HCT116 (cell line): ENCODE data around the gene LRRC15. TPM values are rescaled to one million over a fixed set of nuclear protein-coding genes. Genes with fewer than 3 reads are reported as not detected.
A peak's percentile ranks its signal among the peaks of the same experiment; 100 is the strongest.

Experiments used
- ATAC-seq: fragments of 200-7000 bp; cut with Tn5 transposase; 2 replicates; pipeline ENCODE4 v1.9.1; 2020; ENCODE audit warnings: mild to moderate bottlenecking, moderate library complexity
- BruUV-seq: library from RNA; stranded (reverse); fragments of 400-500 nt; replicated peaks from 2 replicates; lab custom pipeline; 2021; lab: Mats Ljungman, UMichigan
- CTCF ChIA-PET: fragments of 300-600 bp; sonication (Branson Sonifier 250); formaldehyde crosslinking; loops from one replicate; lab custom pipeline; 2021; ENCODE audit warnings: antibody characterized with exemption; lab: Charles Lee
- POLR2A ChIA-PET: fragments of 300-600, 350-600 bp; sonication (Branson Sonifier 250); formaldehyde crosslinking; loops from one replicate; lab custom pipeline; 2021; ENCODE audit warnings: antibody characterized with exemption; lab: Charles Lee
- RAD21 ChIA-PET, 2 experiments: fragments of 300-600 bp; sonication (Branson Sonifier 250); formaldehyde crosslinking; loops; one replicate each; lab custom pipeline; 2023; ENCODE audit warnings: low total read pairs in 2 of 2; ENCODE audit not compliant: uncharacterized antibody in 2 of 2, unreplicated experiment in 2 of 2, low non-redundant PET in 1 of 2; lab: Charles Lee
- DNase-seq: peaks from one replicate; pipeline ENCODE4 v3.0.0-alpha.2; 2010; ENCODE audit warnings: low read depth, low spot score
- H2AFZ ChIP-seq: fragments of 200-600 bp; shearing (Covaris generic), sonication (generic); 2 replicates; pipeline ENCODE4 v1.6.1; 2017; ENCODE audit warnings: low read depth, mixed run types, mixed read lengths, antibody characterized with exemption, low read length; ENCODE audit not compliant: poor library complexity, severe bottlenecking
- H3K27ac ChIP-seq: 2 replicates; pipeline ENCODE4 v1.5.1; 2012; ENCODE audit warnings: low read depth, low read length
- H3K27me3 ChIP-seq: fragments of 200-600 bp; sonication (generic); 2 replicates; pipeline ENCODE4 v1.6.1; 2016; ENCODE audit warnings: mixed run types, low read length, mixed read lengths; ENCODE audit not compliant: insufficient read depth
- H3K36me3 ChIP-seq, 2 experiments: fragments of 200-500 bp in 1 of 2; fragments of 200-600 bp in 1 of 2; sonication (Bioruptor generic) in 1 of 2; sonication (generic) in 1 of 2; 2 replicates each; pipeline versions ENCODE4 v1.5.1 to v1.6.1; 2014 to 2016; ENCODE audit warnings: low read length in 2 of 2, inconsistent platforms in 1 of 2, mixed read lengths in 1 of 2, mixed run types in 1 of 2; ENCODE audit not compliant: insufficient read depth in 2 of 2, control insufficient read depth in 1 of 2
- H3K4me1 ChIP-seq, 2 experiments: fragments of 200-600 bp in 1 of 2; sonication (generic) in 1 of 2; 2 replicates each; pipeline versions ENCODE4 v1.5.1 to v1.6.1; 2012 to 2017; ENCODE audit warnings: low read length in 2 of 2, inconsistent platforms in 1 of 2, mild to moderate bottlenecking in 1 of 2, mixed read lengths in 1 of 2, mixed run types in 1 of 2, moderate library complexity in 1 of 2; ENCODE audit not compliant: insufficient read depth in 2 of 2, control insufficient read depth in 1 of 2
- H3K4me2 ChIP-seq: fragments of 200-600 bp; sonication (generic); 2 replicates; pipeline ENCODE4 v1.6.1; 2017; ENCODE audit warnings: mixed run types, low read length, mixed read lengths
- H3K4me3 ChIP-seq, 2 experiments: fragments of 200-600 bp in 1 of 2; sonication (generic) in 1 of 2; replicated peaks in 1 of 2; 2 replicates each; pipeline ENCODE4 v1.5.1; 2011 to 2016; ENCODE audit warnings: low read length in 2 of 2, control low read depth in 1 of 2, low read depth in 1 of 2, mild to moderate bottlenecking in 1 of 2, mixed read lengths in 1 of 2, mixed run types in 1 of 2
- H3K79me2 ChIP-seq: fragments of 200-600 bp; sonication (generic); 2 replicates; pipeline ENCODE4 v1.6.1; 2017; ENCODE audit warnings: mild to moderate bottlenecking, mixed run types, low read length, moderate library complexity, mixed read lengths; ENCODE audit not compliant: insufficient read depth
- H3K9ac ChIP-seq: fragments of 200-600 bp; sonication (generic); 2 replicates; pipeline ENCODE4 v1.6.1; 2016; ENCODE audit warnings: low read length, mixed read lengths
- H3K9me2 ChIP-seq: fragments of 200-600 bp; sonication (generic), shearing (Covaris generic); 2 replicates; pipeline ENCODE4 v1.6.1; 2017; ENCODE audit warnings: mixed run types, mild to moderate bottlenecking, moderate library complexity; ENCODE audit not compliant: insufficient read depth
- H3K9me3 ChIP-seq, 2 experiments: fragments of 200-500 bp in 1 of 2; fragments of 200-600 bp in 1 of 2; sonication (Bioruptor generic) in 1 of 2; sonication (generic) in 1 of 2; 2 replicates each; pipeline ENCODE4 v1.6.1; 2014 to 2017; ENCODE audit warnings: low read length in 2 of 2, mixed read lengths in 2 of 2, inconsistent platforms in 1 of 2, low read depth in 1 of 2, mild to moderate bottlenecking in 1 of 2, mixed run types in 1 of 2, moderate library complexity in 1 of 2; ENCODE audit not compliant: control insufficient read depth in 1 of 2, insufficient read depth in 1 of 2
- H4K20me1 ChIP-seq: fragments of 200-600 bp; sonication (generic), shearing (Covaris generic); 2 replicates; pipeline ENCODE4 v1.6.1; 2017; ENCODE audit warnings: mixed run types, mild to moderate bottlenecking, moderate library complexity; ENCODE audit not compliant: insufficient read depth
- CEBPB ChIP-seq: IDR thresholded peaks from 2 replicates; pipeline ENCODE4 v1.6.1; 2012; ENCODE audit warnings: low read depth
- EGR1 ChIP-seq: IDR thresholded peaks from 2 replicates; pipeline ENCODE4 v1.6.1; 2012; ENCODE audit warnings: low read depth
- EZH2 ChIP-seq: fragments of 200-600 bp; sonication (generic); IDR thresholded peaks from 2 replicates; pipeline ENCODE4 v1.6.1; 2017; ENCODE audit warnings: antibody characterized with exemption, mixed run types
- EZH2phosphoT487 ChIP-seq: fragments of 200-600 bp; IDR thresholded peaks from 2 replicates; pipeline ENCODE4 v1.6.1; 2018; ENCODE audit warnings: antibody characterized with exemption, borderline replicate concordance
- FOSL1 ChIP-seq: IDR thresholded peaks from 2 replicates; pipeline ENCODE4 v1.6.1; 2012; ENCODE audit warnings: low read depth
- JUND ChIP-seq: IDR thresholded peaks from 2 replicates; pipeline ENCODE4 v1.6.1; 2012
- MAX ChIP-seq: IDR thresholded peaks from 2 replicates; pipeline ENCODE4 v1.6.1; 2012
- POLR2A ChIP-seq: IDR thresholded peaks from 2 replicates; pipeline ENCODE4 v1.7.0; 2011; ENCODE audit warnings: borderline replicate concordance; ENCODE audit not compliant: insufficient read depth, insufficient read length; ENCODE audit errors: extremely low read depth
- RAD21 ChIP-seq: IDR thresholded peaks from 2 replicates; pipeline ENCODE4 v1.6.1; 2012; ENCODE audit warnings: low read depth, mild to moderate bottlenecking
- REST ChIP-seq: IDR thresholded peaks from 2 replicates; pipeline ENCODE4 v1.6.1; 2012; ENCODE audit warnings: low read depth
- SIN3A ChIP-seq: IDR thresholded peaks from 2 replicates; pipeline ENCODE4 v1.6.1; 2012; ENCODE audit warnings: low read depth
- SP1 ChIP-seq: IDR thresholded peaks from 2 replicates; pipeline ENCODE4 v1.6.1; 2012; ENCODE audit warnings: low read depth
- SRF ChIP-seq: IDR thresholded peaks from 2 replicates; pipeline ENCODE4 v1.6.1; 2012; ENCODE audit warnings: low read depth
- TCF7L2 ChIP-seq: IDR thresholded peaks from 2 replicates; pipeline ENCODE4 v1.7.0; 2011; ENCODE audit warnings: borderline replicate concordance, inconsistent platforms; ENCODE audit not compliant: insufficient read depth, insufficient read length; ENCODE audit errors: extremely low read depth
- YY1 ChIP-seq: IDR thresholded peaks from 2 replicates; pipeline ENCODE4 v1.6.1; 2011; ENCODE audit warnings: low read length, low read depth, moderate library complexity, mild to moderate bottlenecking; ENCODE audit not compliant: insufficient replicate concordance; ENCODE audit errors: extremely low read depth
- ZBTB33 ChIP-seq: IDR thresholded peaks from 2 replicates; pipeline ENCODE4 v1.6.1; 2011; ENCODE audit warnings: mild to moderate bottlenecking, low read length, moderate library complexity; ENCODE audit not compliant: insufficient replicate concordance; ENCODE audit errors: extremely low read depth
- ZFX ChIP-seq: fragments of 450-650 bp; IDR thresholded peaks from 2 replicates; pipeline ENCODE4 v1.6.1; 2017
- ZNF274 ChIP-seq: fragments of 200-500 bp; sonication (Bioruptor generic); IDR thresholded peaks from 2 replicates; pipeline ENCODE4 v1.6.1; 2014; ENCODE audit warnings: mild to moderate bottlenecking, low read depth, low read length, inconsistent platforms
- intact Hi-C: fragments of 100-400 bp; cut with micrococcal nuclease; formaldehyde crosslinking; loops from 2 replicates; pipeline ENCODE4 v1.10.0; 2022
- total RNA-seq: library from RNA; stranded (reverse); gene quantifications from one replicate; pipeline ENCODE4 v1.2.1, GENCODE V29; 2021; ENCODE audit not compliant: unreplicated experiment

LRRC15 gene
- total RNA-seq, 1 experiment from 2014 or later, result not detected

- no TSS peak for BruUV-seq
- peaks cover 8 to 14% of the 10 kb centered on the region in 2 experiments for H3K4me1 ChIP-seq
- H3K36me3 ChIP-seq, result no peaks in the 10 kb centered on the region
- no peaks in the 10 kb centered on the region for H4K20me1 ChIP-seq
- ATAC-seq (no peak), DNase-seq (no peak)
- intact Hi-C loops, result no loop called here
- no peak within 1 kb of the TSS for H3K4me3 ChIP-seq
- H3K27ac ChIP-seq, result peak within 1 kb of the TSS; percentile 39; the same call in 1 of the 2 replicates
- H3K9me3 ChIP-seq, result no peaks in the 10 kb centered on the region
- POLR2A ChIA-PET, result no interaction called here
- TF ChIP-seq CEBPB (no peak), YY1 (no peak), TCF7L2 (no peak), EGR1 (no peak), FOSL1 (no peak), ZNF274 (no peak), REST (no peak), JUND (no peak), RAD21 (no peak), POLR2A (no peak), SIN3A (no peak), MAX (no peak), EZH2 (no peak), SP1 (no peak), ZBTB33 (no peak), EZH2phosphoT487 (no peak), SRF (no peak), ZFX (no peak)
- TF ChIP-seq, all 23 proteins: peak for 0
- RAD21 ChIA-PET, result no interaction called here
- CTCF ChIA-PET, result interaction anchor here (0.7 to 1.8 kb wide), 5 partner anchors 9 to 570 kb away, joined by 3 to 9 read pairs (median 3); no protein-coding TSS in a partner anchor
- peak within 1 kb of the TSS; percentile 85 for H2AFZ ChIP-seq
- no peak within 1 kb of the TSS for H3K9ac ChIP-seq
- H3K27me3 ChIP-seq, result no peaks in the 10 kb centered on the region
- H3K4me2 ChIP-seq, result peak within 1 kb of the TSS; percentile 28; the same call in 1 of the 2 replicates
- no peaks in the 10 kb centered on the region for H3K79me2 ChIP-seq
- H3K9me2 ChIP-seq, result no peaks in the 10 kb centered on the region
Observed at GRCh38 chr3:194351080-194351672, 18.4 kb downstream of the LRRC15 start, which contains the start of gene CPN2. Gene CPN2, minus strand, starts transcription at chr3:194351328. Its CDS starts 8,626 bp downstream, at chr3:194342702.
